HG03280 (cell line): ENCODE data around the gene GFOD1.
"Not testable (repeated sequence)": the region's sequence is repeated elsewhere in the genome, so short reads cannot be mapped to it uniquely, and the experiment has no call there.

ENCODE experiments used
- ATAC-seq: cut with Tn5 transposase; IDR thresholded peaks from one replicate; pipeline ENCODE4 v1.9.1; 2021; ENCODE audit warnings: mild to moderate bottlenecking, moderate library complexity; ENCODE audit not compliant: unreplicated experiment

Gene GFOD1

DNA sequence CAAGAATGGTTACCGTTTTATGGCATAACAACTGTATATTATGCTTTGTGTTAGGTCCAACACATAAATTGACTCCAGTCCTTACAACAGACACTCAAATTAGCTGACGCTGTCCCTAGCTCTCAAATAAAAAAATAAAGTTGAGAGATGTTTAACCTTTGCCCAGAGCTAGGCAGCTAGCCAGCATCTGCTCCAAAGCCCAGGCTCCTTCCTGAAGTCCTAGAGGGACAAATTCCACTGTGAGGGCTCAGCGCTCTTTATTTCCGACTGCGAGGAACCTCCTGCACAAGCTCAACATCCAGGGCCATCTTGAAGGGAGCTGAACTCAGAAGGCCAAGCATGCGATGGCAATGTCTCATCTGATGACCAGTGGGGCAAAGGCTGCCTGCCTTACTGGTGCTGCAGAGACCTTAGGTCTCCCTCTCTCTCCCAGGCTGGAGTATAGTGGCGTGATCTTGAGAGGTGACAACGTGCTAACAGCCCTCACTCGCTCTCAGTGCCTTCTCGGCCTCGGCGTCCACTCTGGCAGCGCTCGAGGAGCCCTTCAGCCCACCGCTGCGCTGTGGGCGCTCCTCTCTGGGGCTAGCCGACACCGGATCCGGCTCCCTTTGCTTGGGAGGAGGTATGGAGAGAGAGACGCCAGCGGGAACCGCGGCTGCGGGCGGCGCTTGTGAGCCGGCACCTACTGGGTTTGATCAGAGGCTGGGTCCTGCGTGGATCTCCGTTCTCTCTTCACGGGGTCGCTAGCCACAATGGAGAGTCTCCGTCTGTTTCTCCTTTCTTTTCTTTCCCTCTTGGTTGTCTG is 24.7 kb upstream of the GFOD1 start:
- ATAC-seq, result no peak

DNA sequence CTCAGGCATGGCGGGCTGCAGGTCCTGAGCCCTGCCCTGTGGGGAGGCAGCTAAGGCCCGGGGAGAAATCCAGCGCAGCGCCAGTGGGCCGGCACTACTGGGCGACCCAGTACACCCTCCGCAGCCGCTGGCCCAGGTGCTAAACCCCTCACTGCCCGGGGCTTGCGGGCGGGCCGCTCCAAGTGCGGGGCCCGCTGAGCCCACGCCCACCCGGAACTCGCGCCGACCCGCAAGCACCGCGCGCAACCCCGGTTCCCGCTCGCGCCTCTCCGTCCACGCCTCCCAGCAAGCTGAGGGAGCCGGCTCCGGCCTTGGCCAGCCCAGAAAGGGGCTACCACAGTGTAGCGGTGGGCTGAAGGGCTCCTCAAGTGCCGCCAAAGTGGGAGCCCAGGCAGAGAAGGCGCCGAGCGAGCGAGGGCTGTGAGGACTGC is 23.8 kb upstream of the GFOD1 start:
- ATAC-seq, result not testable (repeated sequence)

- ATAC-seq, result not testable (repeated sequence)
These were observed 23.0 kb upstream of the GFOD1 start for GRCh38 chr6:13510433-13510832.

DNA sequence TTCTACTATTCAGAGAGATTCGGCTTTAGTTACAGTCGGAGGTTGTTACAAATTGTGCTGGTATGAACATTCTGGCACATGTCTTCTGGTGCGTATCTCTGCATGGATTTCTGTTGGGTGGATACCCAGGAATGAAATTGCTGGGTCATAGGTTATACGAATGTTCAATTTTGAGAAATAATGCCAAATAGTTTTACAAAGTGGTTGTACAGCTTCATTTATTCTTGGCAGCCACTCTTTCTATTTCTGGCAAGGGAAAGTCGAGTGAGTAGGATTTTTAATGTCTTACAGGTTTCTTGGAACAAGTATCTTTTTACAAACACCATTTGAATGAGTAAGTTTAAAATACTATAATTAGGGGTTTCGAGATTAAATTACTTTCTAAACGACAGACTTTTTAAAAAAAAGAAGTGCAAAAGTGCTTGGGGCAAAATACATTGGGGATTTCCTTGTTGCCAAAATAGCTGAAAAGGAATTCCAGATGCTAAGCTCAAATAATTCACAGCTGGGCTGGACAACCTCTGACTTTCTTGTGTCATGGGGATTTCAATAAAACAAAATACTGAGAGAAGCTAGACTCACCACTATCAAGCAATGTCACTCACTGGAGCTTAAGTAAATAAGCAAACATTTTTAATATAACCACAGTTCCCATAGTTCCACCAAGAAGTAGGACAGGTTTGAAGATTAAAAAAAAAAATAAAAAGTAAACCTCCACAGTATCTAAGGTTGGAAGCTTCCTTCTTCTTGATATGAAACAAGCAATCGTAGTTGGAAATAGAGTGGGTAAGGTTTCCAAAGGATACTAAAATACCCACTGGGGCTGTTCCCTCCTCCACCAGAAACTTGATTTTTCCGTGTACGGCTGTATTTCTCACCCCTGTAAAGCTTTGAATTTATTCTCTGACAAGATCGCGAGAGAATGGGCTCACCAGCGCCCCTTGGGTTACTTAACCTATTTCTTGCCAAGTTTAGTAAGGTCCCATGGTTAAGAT is 21.6 kb upstream of the GFOD1 start:
- ATAC-seq, result no peak

DNA sequence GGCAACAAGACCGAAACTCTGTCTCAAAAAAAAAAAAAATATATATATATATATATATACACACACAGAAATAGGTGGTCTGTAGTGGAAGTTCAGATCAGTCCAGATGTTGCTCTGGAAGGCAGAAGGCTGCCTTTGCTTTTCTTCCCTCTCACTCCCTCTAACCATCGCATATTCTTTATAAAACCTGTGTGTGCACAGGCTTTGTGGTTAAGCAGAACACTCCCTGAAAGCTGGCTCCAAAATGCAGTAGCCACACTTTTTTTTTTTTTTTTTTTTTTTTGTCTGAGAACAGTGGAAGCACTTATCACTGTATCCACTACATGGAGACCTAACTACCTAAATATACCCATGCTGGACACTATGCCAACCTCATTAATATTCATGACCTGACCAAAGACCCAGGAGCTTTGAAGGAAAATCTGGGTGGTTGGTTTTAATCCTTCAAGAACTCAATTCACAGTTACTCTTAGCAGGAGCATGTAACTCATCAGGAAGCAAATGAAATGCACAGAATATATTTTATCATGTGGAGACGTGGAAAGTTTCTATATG is 20.0 kb upstream of the GFOD1 start:
- no peak for ATAC-seq

GRCh38 chr6:13505345-13505734 is 17.9 kb upstream of the GFOD1 start:
- no peak for ATAC-seq

DNA sequence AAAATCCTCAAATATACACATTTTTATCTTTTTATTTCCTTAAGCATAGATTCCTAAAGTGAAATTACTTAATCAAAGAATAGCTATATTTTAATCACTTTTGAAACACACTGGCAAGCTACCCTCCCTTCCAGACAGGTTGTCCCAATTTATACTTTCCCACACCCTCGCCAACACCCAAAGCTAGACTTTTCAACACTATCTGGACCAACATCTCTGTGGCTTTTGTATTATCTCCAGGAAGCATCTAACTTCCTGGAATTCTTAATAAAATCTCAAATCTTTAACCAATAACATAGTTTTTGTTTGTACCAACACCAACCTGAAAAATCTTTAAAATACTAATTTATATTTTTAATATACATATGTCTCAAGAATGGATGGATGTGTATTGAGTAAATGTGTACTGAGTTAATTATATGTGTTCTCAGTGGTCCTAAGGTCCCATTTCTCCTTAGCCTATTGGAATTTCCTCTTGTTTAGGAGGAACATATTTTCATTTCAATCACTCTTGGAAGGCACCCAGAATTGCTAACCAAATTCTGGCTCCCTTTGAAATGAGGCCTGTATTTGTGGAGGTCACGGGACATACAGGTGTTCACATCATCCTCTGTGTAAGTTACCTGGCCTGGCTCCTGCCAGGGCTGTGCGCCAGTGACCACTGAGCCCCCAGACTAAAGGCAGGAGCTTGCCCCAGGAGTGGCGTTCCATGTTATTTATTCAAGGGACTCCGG is 17.4 kb upstream of the GFOD1 start:
- no peak for ATAC-seq

GRCh38 chr6:13500915-13501314 is 13.5 kb upstream of the GFOD1 start:
- ATAC-seq, result no peak

- no peak for ATAC-seq
These were observed 12.9 kb upstream of the GFOD1 start for GRCh38 chr6:13500264-13500663.

GRCh38 chr6:13496513-13497190 is 9.3 kb upstream of the GFOD1 start:
- ATAC-seq, result no peak

DNA sequence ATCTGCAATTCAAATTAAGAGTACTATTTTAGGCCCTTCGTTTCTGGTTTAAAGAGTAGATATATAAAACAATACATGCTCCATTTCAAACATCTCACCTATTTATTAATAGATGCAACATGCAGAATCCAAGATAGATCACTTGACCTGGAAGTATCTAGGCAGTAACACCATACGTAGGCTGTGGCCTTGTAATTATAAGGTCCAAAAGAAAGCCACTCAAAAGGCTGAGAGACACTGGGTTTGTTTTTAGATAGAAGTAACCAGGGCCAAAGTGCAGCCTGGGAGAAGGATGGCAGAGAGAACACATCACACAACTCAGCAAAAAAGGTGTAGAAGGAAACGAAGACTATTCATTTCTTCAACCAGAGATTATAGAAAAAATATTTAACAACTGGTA is 8.4 kb upstream of the GFOD1 start:
- ATAC-seq, result no peak

GRCh38 chr6:13495112-13495776 is 7.8 kb upstream of the GFOD1 start:
- no peak for ATAC-seq

DNA sequence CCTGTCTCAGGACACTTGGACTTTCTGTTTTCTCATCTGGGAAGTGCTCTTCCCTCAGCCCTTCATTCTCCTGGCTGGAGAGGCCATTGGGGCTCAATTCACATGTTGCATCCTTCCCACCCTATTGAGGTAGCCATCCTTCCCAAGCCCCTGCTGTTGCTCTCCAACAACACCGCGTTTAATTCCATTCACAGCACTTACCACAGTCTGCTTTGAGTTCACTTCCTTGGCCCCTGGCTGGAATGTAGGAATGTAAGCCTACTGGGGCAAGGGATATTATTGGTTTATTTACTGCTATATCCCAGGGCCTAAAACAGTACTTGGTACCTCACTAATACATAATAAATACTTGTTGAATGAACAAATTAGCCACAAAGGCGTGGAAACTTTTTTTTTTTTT is 6.7 kb upstream of the GFOD1 start:
- no peak for ATAC-seq

DNA sequence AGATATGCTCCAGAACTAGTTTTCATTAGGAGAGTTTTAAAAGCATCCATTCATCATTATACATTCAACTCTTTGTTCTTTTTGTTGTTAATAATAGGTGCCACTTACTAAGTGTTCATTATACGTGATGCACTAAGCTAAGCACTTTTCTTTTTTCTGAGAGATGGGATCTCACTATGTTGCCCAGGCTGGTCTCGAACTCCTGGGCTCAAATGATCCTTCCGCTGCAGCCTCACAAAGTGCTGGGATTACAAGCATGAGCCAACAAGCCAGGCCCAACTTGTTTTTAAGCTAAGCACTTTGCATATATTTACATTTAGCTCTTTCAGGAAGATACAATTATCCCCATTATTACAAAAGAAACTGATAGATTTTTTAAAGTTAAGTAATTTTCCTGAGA is 5.7 kb upstream of the GFOD1 start:
- ATAC-seq, result no peak

GRCh38 chr6:13492357-13492756 is 5.0 kb upstream of the GFOD1 start:
- ATAC-seq, result no peak

- no peak for ATAC-seq
These were observed 4.1 kb upstream of the GFOD1 start for GRCh38 chr6:13491538-13491937.

- ATAC-seq, result no peak
These were observed 3.0 kb upstream of the GFOD1 start for GRCh38 chr6:13490402-13490801.

DNA sequence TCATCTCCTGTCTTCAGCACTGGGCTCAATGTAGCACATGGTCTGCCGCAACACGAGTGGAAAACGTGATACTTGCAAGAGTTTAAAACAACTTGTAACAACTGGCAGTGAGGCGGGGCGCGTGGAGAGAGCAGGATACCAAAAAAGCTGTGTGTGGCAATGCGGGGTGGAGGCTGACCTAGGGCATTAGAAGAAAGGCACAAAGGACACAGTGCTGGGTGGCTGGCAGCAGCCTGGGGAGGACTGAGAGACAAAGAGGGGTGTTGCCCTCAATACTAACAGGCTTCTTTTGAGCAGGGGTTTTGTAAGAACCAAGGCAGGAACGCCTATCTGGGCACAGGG is 1.5 kb upstream of the GFOD1 start:
- no peak for ATAC-seq

DNA sequence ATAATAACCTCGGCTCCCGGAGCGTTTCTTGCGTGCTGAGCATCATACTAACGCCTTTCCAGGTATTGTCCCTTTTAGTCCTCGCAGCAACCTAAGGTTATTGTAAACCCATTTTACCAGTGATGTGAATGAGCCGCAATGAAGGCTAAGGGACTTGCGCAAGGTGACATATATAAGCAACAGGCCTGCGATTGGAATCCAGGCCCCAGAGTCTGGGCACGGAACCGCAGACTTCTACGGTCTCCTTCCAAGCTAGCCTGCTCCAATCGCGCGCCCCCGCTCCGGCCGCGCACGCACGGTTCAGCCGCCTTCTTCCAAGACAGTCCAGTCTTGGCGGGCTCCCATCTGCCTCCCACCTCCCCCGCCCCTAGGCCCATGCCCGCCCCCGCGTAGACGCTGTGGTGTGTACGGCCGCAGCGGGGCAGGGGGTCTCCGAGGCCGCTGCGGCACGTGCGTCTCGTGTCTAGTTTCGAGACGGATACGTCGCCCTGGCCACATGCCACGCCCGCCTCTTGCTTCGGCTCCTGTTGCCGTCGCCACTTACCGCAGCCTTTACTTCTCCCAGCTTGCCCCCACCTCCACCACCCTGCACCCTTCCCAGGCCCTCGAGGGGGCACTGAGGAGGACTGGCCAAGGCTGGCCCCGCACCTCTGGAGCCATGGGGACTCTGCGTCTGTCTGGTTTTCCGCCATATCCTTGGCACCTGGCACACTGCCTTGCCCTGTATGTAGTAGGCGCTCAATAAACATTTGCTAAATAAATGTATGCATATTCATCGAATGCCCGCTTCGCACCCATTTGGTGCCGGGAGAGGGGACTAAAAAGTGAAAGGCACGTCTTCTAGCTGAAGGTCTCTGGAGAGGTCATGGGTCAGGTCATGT is 855 bp upstream of the GFOD1 start:
- no peak for ATAC-seq
